Caco-2 (cell line): Measurements from ENCODE around the gene TIAM1. TPM values are rescaled to one million over a fixed set of nuclear protein-coding genes. Genes with fewer than 3 reads are reported as not detected.

Source experiments
- BruUV-seq: library from RNA; stranded (reverse); fragments of 400-500 nt; replicated peaks from 2 replicates; lab custom pipeline; 2021; lab: Mats Ljungman, UMichigan
- CTCF ChIA-PET: fragments of 300-600 bp; sonication (Branson Sonifier 250); formaldehyde crosslinking; loops from one replicate; lab custom pipeline; 2022; ENCODE audit warnings: antibody characterized with exemption; lab: Charles Lee
- POLR2A ChIA-PET: fragments of 300-600 bp; sonication (Branson Sonifier 250); formaldehyde crosslinking; loops from one replicate; lab custom pipeline; 2022; ENCODE audit warnings: antibody characterized with exemption; lab: Charles Lee
- DNase-seq, 2 experiments: peaks; one replicate each; pipeline versions ENCODE4 v3.0.0 to v3.0.0-alpha.2; 2020 to 2022
- H3K27me3 ChIP-seq: replicated peaks from 2 replicates; pipeline ENCODE4 v1.6.0; 2011; ENCODE audit warnings: low read length; ENCODE audit not compliant: control insufficient read depth, insufficient read depth
- H3K36me3 ChIP-seq: 2 replicates; pipeline ENCODE4 v1.5.1; 2011; ENCODE audit warnings: low read length; ENCODE audit not compliant: control insufficient read depth, insufficient read depth
- H3K4me1 ChIP-seq: fragments of 250-450 bp; sonication (Bioruptor Pico); 2 replicates; pipeline ENCODE4 v1.5.1; 2020; ENCODE audit warnings: mild to moderate bottlenecking
- H3K4me3 ChIP-seq: 2 replicates; pipeline ENCODE4 v1.5.1; 2011; ENCODE audit warnings: low read depth, mild to moderate bottlenecking, control low read depth, low read length
- H3K9me3 ChIP-seq: fragments of 250-450 bp; sonication (Bioruptor Pico); 2 replicates; pipeline ENCODE4 v1.5.1; 2020; ENCODE audit warnings: mild to moderate bottlenecking, moderate library complexity
- H3K27ac Mint-ChIP-seq: one replicate; pipeline ENCODE4 v1.8.0; 2022; ENCODE audit warnings: mixed read lengths; ENCODE audit not compliant: unreplicated experiment
- H3K27me3 Mint-ChIP-seq: one replicate; pipeline ENCODE4 v1.8.0; 2022; ENCODE audit warnings: mixed read lengths; ENCODE audit not compliant: insufficient read depth, unreplicated experiment
- H3K36me3 Mint-ChIP-seq: one replicate; pipeline ENCODE4 v1.8.0; 2022; ENCODE audit warnings: mild to moderate bottlenecking, mixed read lengths; ENCODE audit not compliant: insufficient read depth, unreplicated experiment
- H3K4me1 Mint-ChIP-seq: one replicate; pipeline ENCODE4 v1.8.0; 2022; ENCODE audit warnings: low read depth, mixed read lengths; ENCODE audit not compliant: unreplicated experiment
- H3K4me3 Mint-ChIP-seq: one replicate; pipeline ENCODE4 v1.8.0; 2022; ENCODE audit warnings: mild to moderate bottlenecking, moderate library complexity, mixed read lengths; ENCODE audit not compliant: unreplicated experiment
- H3K9me3 Mint-ChIP-seq: one replicate; pipeline ENCODE4 v1.8.0; 2022; ENCODE audit warnings: mixed read lengths; ENCODE audit not compliant: unreplicated experiment
- CTCF ChIP-seq, 2 experiments: fragments of 200-600 bp in 1 of 2; IDR thresholded peaks; 1 replicate in 1 of 2; 2 replicates in 1 of 2; pipeline versions ENCODE4 v1.5.1 to v1.8.0; 2011 to 2022; ENCODE audit warnings: antibody characterized with exemption in 1 of 2, control low read depth in 1 of 2, inconsistent platforms in 1 of 2, low read depth in 1 of 2, low read length in 1 of 2, mild to moderate bottlenecking in 1 of 2, moderate library complexity in 1 of 2; ENCODE audit not compliant: insufficient read depth in 1 of 2, severe bottlenecking in 1 of 2, unreplicated experiment in 1 of 2
- intact Hi-C: fragments of 100-400 bp; cut with micrococcal nuclease; formaldehyde crosslinking; loops from one replicate; pipeline ENCODE4 v1.10.0; 2022; ENCODE audit not compliant: unreplicated experiment
- total RNA-seq: library from RNA; stranded (reverse); gene quantifications from 2 replicates; pipeline ENCODE4 v1.2.3, GENCODE V29; 2022

The TIAM1 gene
- total RNA-seq, 1 experiment from 2014 or later: 5.2 TPM

DNA sequence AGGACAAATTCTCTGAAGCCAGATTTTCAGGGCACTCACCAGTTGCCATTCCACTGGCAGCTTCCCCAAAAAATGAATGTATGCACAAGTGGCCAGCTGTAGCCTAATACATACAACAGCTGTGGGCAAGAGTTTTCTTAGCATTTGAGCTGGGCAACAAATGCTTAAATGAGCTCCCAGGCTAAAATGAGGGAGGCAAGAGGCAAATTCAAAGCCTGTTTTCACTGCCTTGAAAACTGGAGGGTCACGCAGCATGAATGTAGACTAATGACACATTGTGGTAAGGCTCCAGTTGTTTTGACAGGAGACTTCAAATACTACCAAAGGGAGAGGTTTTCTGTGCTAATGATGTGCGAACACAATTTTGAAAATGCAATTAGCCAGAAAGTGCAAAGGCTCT lies 88.2 kb downstream of the TIAM1 start:
- Mint-ChIP-seq H3K4me1 (no peaks in the 10 kb centered on the region), H3K9me3 (no peaks in the 10 kb centered on the region), H3K27ac (no peak overlapping the region), H3K4me3 (no peak overlapping the region), H3K27me3 (no peaks in the 10 kb centered on the region), H3K36me3 (no peaks in the 10 kb centered on the region)
- H3K36me3 ChIP-seq: no peaks in the 10 kb centered on the region
- POLR2A ChIA-PET: no interaction called here
- no peak for TF ChIP-seq CTCF (IDR thresholded peaks at IDR 0.05; ENCODE audit: insufficient read depth in 1 of 2, low read depth in 1 of 2, low read length in 1 of 2, severe bottlenecking in 1 of 2, unreplicated experiment in 1 of 2)
- DNase-seq: no peak
- intact Hi-C loops: no loop called here
- H3K27me3 ChIP-seq: no peaks in the 10 kb centered on the region
- CTCF ChIA-PET: no interaction called here
- BruUV-seq: no TSS peak
- no peaks in the 10 kb centered on the region for H3K9me3 ChIP-seq
- no peaks in the 10 kb centered on the region for H3K4me1 ChIP-seq
- no peak overlapping the region for H3K4me3 ChIP-seq

GRCh38 chr21:31255036-31255435 lies 89.0 kb downstream of the TIAM1 start:
- ChIA-PET POLR2A (no interaction called here), CTCF (no interaction called here)
- Histone ChIP-seq H3K4me3 (no peak overlapping the region), H3K4me1 (no peaks in the 10 kb centered on the region), H3K36me3 (no peaks in the 10 kb centered on the region), H3K27me3 (no peaks in the 10 kb centered on the region), H3K9me3 (no peaks in the 10 kb centered on the region)
- BruUV-seq: no TSS peak
- TF ChIP-seq CTCF (IDR thresholded peaks at IDR 0.05; ENCODE audit: insufficient read depth in 1 of 2, low read depth in 1 of 2, low read length in 1 of 2, severe bottlenecking in 1 of 2, unreplicated experiment in 1 of 2): no peak
- no peaks in the 10 kb centered on the region for H3K4me1 Mint-ChIP-seq
- H3K27me3 Mint-ChIP-seq: no peaks in the 10 kb centered on the region
- no peak overlapping the region for H3K4me3 Mint-ChIP-seq
- H3K9me3 Mint-ChIP-seq: no peaks in the 10 kb centered on the region
- intact Hi-C loops: no loop called here
- H3K27ac Mint-ChIP-seq: no peak overlapping the region
- no peak for DNase-seq
- no peaks in the 10 kb centered on the region for H3K36me3 Mint-ChIP-seq

- Mint-ChIP-seq H3K4me1 (no peaks in the 10 kb centered on the region), H3K27ac (no peak overlapping the region), H3K36me3 (no peaks in the 10 kb centered on the region), H3K27me3 (no peaks in the 10 kb centered on the region), H3K9me3 (no peaks in the 10 kb centered on the region), H3K4me3 (no peak overlapping the region)
- POLR2A ChIA-PET: no interaction called here
- Histone ChIP-seq H3K4me3 (no peak overlapping the region), H3K4me1 (no peaks in the 10 kb centered on the region), H3K9me3 (no peaks in the 10 kb centered on the region), H3K36me3 (no peaks in the 10 kb centered on the region), H3K27me3 (no peaks in the 10 kb centered on the region)
- no peak for DNase-seq
- intact Hi-C loops: no loop called here
- no peak for TF ChIP-seq CTCF (IDR thresholded peaks at IDR 0.05; ENCODE audit: insufficient read depth in 1 of 2, low read depth in 1 of 2, low read length in 1 of 2, severe bottlenecking in 1 of 2, unreplicated experiment in 1 of 2)
- BruUV-seq: no TSS peak
- CTCF ChIA-PET: no interaction called here
These were observed 89.9 kb downstream of the TIAM1 start for GRCh38 chr21:31254131-31254530.
